Dermis microvascular lymphatic vessel endothelial cell (primary cell): ENCODE data around the gene TMEM259. TPM values are rescaled to one million over a fixed set of nuclear protein-coding genes. Genes with fewer than 3 reads are reported as not detected.
A peak's percentile ranks its signal among the peaks of the same experiment; 100 is the strongest.
"Not testable (repeated sequence)": the region's sequence is repeated elsewhere in the genome, so short reads cannot be mapped to it uniquely, and the experiment has no call there.

ENCODE experiments used
- DNase-seq, 2 donors: peaks; one replicate each; pipeline versions ENCODE4 v3.0.0 to v3.0.0-alpha.2; 2010; ENCODE audit warnings: low read depth in 2 of 2
- total RNA-seq: library from RNA; depleted of rRNA; stranded (reverse); fragments of >200 nt; gene quantifications from 2 replicates; pipeline ENCODE4 v1.2.1, GENCODE V29; 2014

Gene TMEM259
- total RNA-seq, 1 donor from 2014 or later = 31.8 TPM

- DNase-seq = peak; percentile 81 to 91
Observed at GRCh38 chr19:1040476-1041271, 19.8 kb upstream of the TMEM259 start.

- peak; percentile 93 to 97 for DNase-seq
Observed at GRCh38 chr19:1039646-1040475, 18.9 kb upstream of the TMEM259 start, which contains the start of gene ABCA7. ABCA7 (plus strand) TSS chr19:1040107; CDS start chr19:1041362, 1,255 bp downstream.

GRCh38 chr19:1038978-1039645, 18.2 kb upstream of the TMEM259 start:
- no peak for DNase-seq

- no peak for DNase-seq
Observed at GRCh38 chr19:1037621-1038064, 16.7 kb upstream of the TMEM259 start.

- DNase-seq = no peak
Observed at GRCh38 chr19:1035998-1036621, 15.2 kb upstream of the TMEM259 start.

GRCh38 chr19:1032264-1032867, 11.4 kb upstream of the TMEM259 start:
- DNase-seq = no peak

GRCh38 chr19:1028062-1028926, 7.4 kb upstream of the TMEM259 start:
- DNase-seq = peak in 1 of 2 donors; percentile 59

- DNase-seq = no peak
Observed at GRCh38 chr19:1027650-1028061, 6.7 kb upstream of the TMEM259 start.

- no peak for DNase-seq
Observed at GRCh38 chr19:1026783-1027649, 6.1 kb upstream of the TMEM259 start.

- peak in 1 of 2 donors; percentile 83 for DNase-seq
Observed at GRCh38 chr19:1025960-1026782, 5.2 kb upstream of the TMEM259 start, which contains the start of gene CNN2. CNN2 (plus strand) TSS chr19:1026608; CDS start chr19:1026662, 54 bp downstream.

GRCh38 chr19:1025080-1025479, 4.2 kb upstream of the TMEM259 start:
- not testable (repeated sequence) for DNase-seq

- not testable (repeated sequence) for DNase-seq
Observed at GRCh38 chr19:1023883-1024188, 2.9 kb upstream of the TMEM259 start.

GRCh38 chr19:1019980-1020867, 699 bp downstream of the TMEM259 start:
- DNase-seq = peak in 1 of 2 donors; percentile 38

- no peak for DNase-seq
Observed at GRCh38 chr19:1019616-1019961, 1.3 kb downstream of the TMEM259 start.

- no peak for DNase-seq
Observed at GRCh38 chr19:1018932-1019615, 1.8 kb downstream of the TMEM259 start.

- no peak for DNase-seq
Observed at GRCh38 chr19:1018393-1018792, 2.5 kb downstream of the TMEM259 start.

- no peak for DNase-seq
Observed at GRCh38 chr19:1017906-1018305, 3.0 kb downstream of the TMEM259 start.
